SU-DHL-6 (cell line): ENCODE measurements around the gene MRTFB.

ENCODE experiments used
- H2AFZ ChIP-seq: fragments of 200-600 bp; sonication (generic); 2 replicates; pipeline ENCODE4 v1.6.1; 2014; ENCODE audit warnings: low read depth, mild to moderate bottlenecking, moderate library complexity, mixed read lengths, antibody characterized with exemption, low read length; ENCODE audit not compliant: severe bottlenecking
- H3F3A ChIP-seq: fragments of 200-600 bp; shearing (Covaris generic); 2 replicates; pipeline ENCODE4 v1.6.0; 2016; ENCODE audit warnings: antibody characterized with exemption, mild to moderate bottlenecking; ENCODE audit not compliant: insufficient read depth
- H3K27ac ChIP-seq: fragments of 200-600 bp; sonication (generic); 2 replicates; pipeline ENCODE4 v1.5.1; 2016; ENCODE audit warnings: low read depth, mild to moderate bottlenecking, low read length, moderate library complexity, mixed read lengths
- H3K27me3 ChIP-seq: fragments of 200-600 bp; sonication (generic), shearing (Covaris generic); 2 replicates; pipeline ENCODE4 v1.6.0; 2014; ENCODE audit warnings: mild to moderate bottlenecking, low read length
- H3K36me3 ChIP-seq: fragments of 200-600 bp; sonication (generic); 2 replicates; pipeline ENCODE4 v1.6.1; 2014; ENCODE audit warnings: mild to moderate bottlenecking, low read length, mixed read lengths
- H3K4me2 ChIP-seq: fragments of 300-600, 200-600 bp; shearing (Covaris generic), sonication (generic); 2 replicates; pipeline ENCODE4 v1.6.0; 2014; ENCODE audit warnings: low read length, low read depth, mild to moderate bottlenecking; ENCODE audit not compliant: poor library complexity, severe bottlenecking
- H3K4me3 ChIP-seq: fragments of 200-600 bp; sonication (generic); 2 replicates; pipeline ENCODE4 v1.5.1; 2014; ENCODE audit warnings: antibody characterized with exemption, low read length, mild to moderate bottlenecking, mixed read lengths; ENCODE audit not compliant: insufficient read depth, poor library complexity, severe bottlenecking
- H3K79me2 ChIP-seq: fragments of 200-600 bp; sonication (generic); 2 replicates; pipeline ENCODE4 v1.6.1; 2014; ENCODE audit warnings: mild to moderate bottlenecking, low read length, moderate library complexity; ENCODE audit not compliant: insufficient read depth
- H3K9ac ChIP-seq: fragments of 200-600 bp; sonication (generic); 2 replicates; pipeline ENCODE4 v1.7.0; 2014; ENCODE audit warnings: mild to moderate bottlenecking, low read length
- H3K9me2 ChIP-seq: fragments of 200-600 bp; sonication (generic); replicated peaks from 2 replicates; pipeline ENCODE4 v1.6.1; 2014; ENCODE audit warnings: low read length; ENCODE audit not compliant: insufficient read depth
- H3K9me3 ChIP-seq: fragments of 200-600 bp; sonication (generic); 2 replicates; pipeline ENCODE4 v1.6.1; 2014; ENCODE audit warnings: low read length, mixed read lengths; ENCODE audit not compliant: insufficient read depth
- H4K20me1 ChIP-seq: fragments of 200-600 bp; sonication (generic); 2 replicates; pipeline ENCODE4 v1.6.1; 2014; ENCODE audit warnings: low read depth, mild to moderate bottlenecking, antibody characterized with exemption, low read length, moderate library complexity, mixed read lengths
- EZH2phosphoT487 ChIP-seq: fragments of 200-600 bp; sonication (generic), shearing (Covaris generic); conservative IDR thresholded peaks from 2 replicates; pipeline ENCODE4 v1.6.1; 2018; ENCODE audit warnings: mild to moderate bottlenecking, antibody characterized with exemption, low read length, moderate library complexity, mixed read lengths
- TF ChIP-seq, protein P1 (sequence below): fragments of 200-600 bp; sonication (generic); IDR thresholded peaks from one replicate; pipeline ENCODE4 v1.5.1; 2017; ENCODE audit warnings: antibody characterized with exemption, mild to moderate bottlenecking, low read length, moderate library complexity; ENCODE audit not compliant: insufficient read depth, poor library complexity, severe bottlenecking

Gene MRTFB

DNA sequence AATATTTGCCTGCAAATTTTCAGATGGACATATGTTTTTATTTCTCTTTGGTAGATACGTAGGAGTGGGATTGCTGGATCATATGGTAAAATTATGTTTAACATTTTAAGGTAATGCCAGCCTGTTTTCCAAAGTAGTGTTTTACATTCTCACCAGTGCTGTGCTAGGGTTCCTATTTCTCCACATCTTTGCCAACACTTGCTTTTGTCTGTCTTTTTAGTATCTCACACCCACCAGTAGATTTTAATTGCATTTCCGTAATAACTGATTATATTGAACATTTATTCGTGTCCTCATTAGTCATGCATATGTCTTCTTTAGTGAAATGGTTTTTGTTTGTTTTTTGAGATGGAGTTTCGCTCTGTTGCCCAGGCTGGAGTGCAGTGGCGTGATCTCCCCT lies 58.4 kb downstream of the MRTFB start:
- Histone ChIP-seq H3K4me3 (no peak overlapping the region), H3K9me2 (no peaks in the 10 kb centered on the region), H4K20me1 (no peaks in the 10 kb centered on the region; the same call in 1 of the 2 replicates), H3K27ac (no peak overlapping the region), H2AFZ (no peak overlapping the region), H3F3A (no peaks in the 10 kb centered on the region), H3K9me3 (no peaks in the 10 kb centered on the region), H3K27me3 (no peaks in the 10 kb centered on the region), H3K4me2 (no peak overlapping the region), H3K9ac (no peak overlapping the region), H3K79me2 (peaks cover 7% of the 10 kb centered on the region; the same call in 1 of the 2 replicates), H3K36me3 (no peaks in the 10 kb centered on the region; the same call in 1 of the 2 replicates)
- TF ChIP-seq, protein P1, sequence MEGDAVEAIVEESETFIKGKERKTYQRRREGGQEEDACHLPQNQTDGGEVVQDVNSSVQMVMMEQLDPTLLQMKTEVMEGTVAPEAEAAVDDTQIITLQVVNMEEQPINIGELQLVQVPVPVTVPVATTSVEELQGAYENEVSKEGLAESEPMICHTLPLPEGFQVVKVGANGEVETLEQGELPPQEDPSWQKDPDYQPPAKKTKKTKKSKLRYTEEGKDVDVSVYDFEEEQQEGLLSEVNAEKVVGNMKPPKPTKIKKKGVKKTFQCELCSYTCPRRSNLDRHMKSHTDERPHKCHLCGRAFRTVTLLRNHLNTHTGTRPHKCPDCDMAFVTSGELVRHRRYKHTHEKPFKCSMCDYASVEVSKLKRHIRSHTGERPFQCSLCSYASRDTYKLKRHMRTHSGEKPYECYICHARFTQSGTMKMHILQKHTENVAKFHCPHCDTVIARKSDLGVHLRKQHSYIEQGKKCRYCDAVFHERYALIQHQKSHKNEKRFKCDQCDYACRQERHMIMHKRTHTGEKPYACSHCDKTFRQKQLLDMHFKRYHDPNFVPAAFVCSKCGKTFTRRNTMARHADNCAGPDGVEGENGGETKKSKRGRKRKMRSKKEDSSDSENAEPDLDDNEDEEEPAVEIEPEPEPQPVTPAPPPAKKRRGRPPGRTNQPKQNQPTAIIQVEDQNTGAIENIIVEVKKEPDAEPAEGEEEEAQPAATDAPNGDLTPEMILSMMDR: no peak
- no peak for TF ChIP-seq EZH2phosphoT487

DNA sequence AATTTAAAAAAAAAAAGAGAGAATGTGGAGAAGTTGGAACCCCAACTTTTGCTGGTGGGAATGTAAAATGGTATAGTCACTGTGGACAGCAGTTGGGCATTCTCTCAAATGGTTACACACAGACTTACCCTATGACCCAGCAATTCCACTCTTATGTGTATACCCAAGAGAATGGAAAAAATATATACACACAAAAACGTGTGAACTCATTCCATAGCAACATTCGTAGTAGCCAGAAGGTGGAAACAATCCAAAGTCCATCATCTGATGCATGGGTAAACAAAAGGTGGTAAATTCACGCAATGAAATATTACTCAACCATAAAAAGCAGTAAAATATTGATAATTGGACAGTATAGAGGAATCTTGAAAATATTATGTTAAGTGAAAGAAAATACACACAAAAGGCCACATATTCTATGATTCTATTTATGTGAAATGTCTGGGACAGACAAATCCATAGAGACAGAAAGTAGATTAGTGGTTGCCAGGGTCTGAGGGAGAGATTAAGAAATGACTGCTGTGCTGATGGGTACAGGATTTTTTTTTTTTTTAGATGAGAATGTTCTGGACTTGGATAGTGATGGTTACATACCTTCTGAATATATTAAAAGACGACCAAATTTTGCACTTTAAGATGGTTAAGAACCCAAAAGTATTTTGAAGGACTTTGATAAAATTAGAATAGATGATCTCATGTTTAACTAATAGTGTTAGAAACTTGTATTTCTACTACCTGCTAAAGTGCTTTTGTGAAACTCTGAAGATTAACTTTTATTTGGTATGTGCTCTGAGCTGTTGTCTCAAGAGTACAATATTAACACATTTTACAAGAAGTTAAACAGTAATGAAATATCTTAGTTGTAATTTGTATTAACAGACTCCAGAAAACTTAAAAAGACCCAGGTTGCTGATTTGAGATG lies 60.9 kb downstream of the MRTFB start:
- TF ChIP-seq, protein P1: no peak

GRCh38 chr16:14132696-14133048 lies 61.6 kb downstream of the MRTFB start:
- no peaks in the 10 kb centered on the region; the same call in 1 of the 2 replicates for H4K20me1 ChIP-seq
- H3K4me2 ChIP-seq: no peak overlapping the region
- TF ChIP-seq EZH2phosphoT487: no peak
- TF ChIP-seq, protein P1: no peak
- H3K9me3 ChIP-seq: no peaks in the 10 kb centered on the region
- no peak overlapping the region for H2AFZ ChIP-seq
- no peaks in the 10 kb centered on the region for H3F3A ChIP-seq
- H3K4me3 ChIP-seq: no peak overlapping the region
- no peaks in the 10 kb centered on the region for H3K27me3 ChIP-seq
- no peaks in the 10 kb centered on the region for H3K9me2 ChIP-seq
- no peaks in the 10 kb centered on the region for H3K79me2 ChIP-seq
- H3K27ac ChIP-seq: no peak overlapping the region
- H3K36me3 ChIP-seq: no peaks in the 10 kb centered on the region; the same call in 1 of the 2 replicates
- H3K9ac ChIP-seq: no peak overlapping the region

More for the DNA sequence above, 60.9 kb downstream of the MRTFB start:
- Histone ChIP-seq H3K4me2 (no peak overlapping the region), H3F3A (no peaks in the 10 kb centered on the region), H3K9ac (no peak overlapping the region), H3K9me2 (no peaks in the 10 kb centered on the region), H3K79me2 (no peaks in the 10 kb centered on the region), H3K36me3 (no peaks in the 10 kb centered on the region; the same call in 1 of the 2 replicates), H3K27me3 (no peaks in the 10 kb centered on the region), H4K20me1 (no peaks in the 10 kb centered on the region; the same call in 1 of the 2 replicates), H2AFZ (no peak overlapping the region), H3K4me3 (no peak overlapping the region), H3K27ac (no peak overlapping the region), H3K9me3 (no peaks in the 10 kb centered on the region)
